SK-N-SH treated with all-trans-retinoic acid at 6 μM for 48 hours (cell line): ENCODE results near the gene CCDC172.

ENCODE experiments used
- ATAC-seq: fragments of 200-7000 bp; cut with Tn5 transposase; 3 replicates; pipeline ENCODE4 v1.9.1; 2020; ENCODE audit warnings: mild to moderate bottlenecking, moderate library complexity
- ARNTL ChIP-seq: fragments of 450-650 bp; formaldehyde crosslinking; IDR thresholded peaks from 2 replicates; pipeline ENCODE4 v1.5.0; 2020; ENCODE audit warnings: low read depth, mild to moderate bottlenecking, moderate library complexity, borderline replicate concordance
- BACH2 ChIP-seq: fragments of 250-450 bp; sonication (Bioruptor Pico); IDR thresholded peaks from 2 replicates; pipeline ENCODE4 v1.9.0; 2021; ENCODE audit warnings: mild to moderate bottlenecking, borderline replicate concordance
- CREB5 ChIP-seq: fragments of 250-450 bp; sonication (Bioruptor Pico); IDR thresholded peaks from 2 replicates; pipeline ENCODE4 v1.5.1; 2020; ENCODE audit warnings: low read depth, mild to moderate bottlenecking, moderate library complexity
- CSDC2 ChIP-seq: fragments of 250-450 bp; sonication (Bioruptor Pico); IDR thresholded peaks from 2 replicates; pipeline ENCODE4 v1.5.0; 2020; ENCODE audit warnings: mild to moderate bottlenecking, moderate library complexity
- CSRNP3 ChIP-seq: fragments of 250-450 bp; sonication (Bioruptor Pico); IDR thresholded peaks from 2 replicates; pipeline ENCODE4 v1.5.1; 2021; ENCODE audit warnings: mild to moderate bottlenecking, moderate library complexity
- ESRRG ChIP-seq: fragments of 250-450 bp; sonication (Bioruptor Pico); IDR thresholded peaks from 2 replicates; pipeline ENCODE4 v1.6.1; 2021; ENCODE audit warnings: mild to moderate bottlenecking
- GLIS3 ChIP-seq: fragments of 250-450 bp; sonication (Bioruptor Pico); IDR thresholded peaks from 2 replicates; pipeline ENCODE4 v1.5.0; 2020; ENCODE audit warnings: mild to moderate bottlenecking, moderate library complexity
- ISL1 ChIP-seq: fragments of 250-450 bp; sonication (Bioruptor Pico); IDR thresholded peaks from 2 replicates; pipeline ENCODE4 v2.1.2; 2022; ENCODE audit warnings: mild to moderate bottlenecking, moderate library complexity
- OSR1 ChIP-seq: fragments of 250-450 bp; sonication (Bioruptor Pico); IDR thresholded peaks from 2 replicates; pipeline ENCODE4 v1.8.0; 2022; ENCODE audit warnings: moderate library complexity, mild to moderate bottlenecking, inconsistent platforms
- PATZ1 ChIP-seq: fragments of 250-450 bp; sonication (Bioruptor Pico); IDR thresholded peaks from 2 replicates; pipeline ENCODE4 v1.8.0; 2020; ENCODE audit warnings: mild to moderate bottlenecking, moderate library complexity, borderline replicate concordance
- PPARA ChIP-seq: fragments of 250-450 bp; sonication (Bioruptor Pico); IDR thresholded peaks from 2 replicates; pipeline ENCODE4 v1.5.0; 2020; ENCODE audit warnings: mild to moderate bottlenecking, borderline replicate concordance
- RARB ChIP-seq: fragments of 250-450 bp; sonication (Bioruptor Pico); IDR thresholded peaks from 2 replicates; pipeline ENCODE4 v1.8.0; 2021; ENCODE audit warnings: mild to moderate bottlenecking, moderate library complexity
- SNAI2 ChIP-seq: fragments of 250-450 bp; sonication (Bioruptor Pico); IDR thresholded peaks from 2 replicates; pipeline ENCODE4 v1.5.0; 2020; ENCODE audit warnings: mild to moderate bottlenecking, moderate library complexity
- TCF4 ChIP-seq: fragments of 250-450 bp; sonication (Bioruptor Pico); IDR thresholded peaks from 2 replicates; pipeline ENCODE4 v1.8.0; 2021; ENCODE audit warnings: mild to moderate bottlenecking, moderate library complexity, borderline replicate concordance
- TOX ChIP-seq: fragments of 250-450 bp; sonication (Bioruptor Pico); IDR thresholded peaks from 2 replicates; pipeline ENCODE4 v1.8.0; 2021; ENCODE audit warnings: mild to moderate bottlenecking, moderate library complexity, borderline replicate concordance
- TSHZ2 ChIP-seq: fragments of 250-450 bp; sonication (Bioruptor Pico); IDR thresholded peaks from 2 replicates; pipeline ENCODE4 v1.5.0; 2020; ENCODE audit warnings: mild to moderate bottlenecking, moderate library complexity
- ZC3H10 ChIP-seq: fragments of 250-450 bp; sonication (Bioruptor Pico); IDR thresholded peaks from 2 replicates; pipeline ENCODE4 v1.5.1; 2021; ENCODE audit warnings: mild to moderate bottlenecking, moderate library complexity
- ZFP3 ChIP-seq: fragments of 250-450 bp; sonication (Bioruptor Pico); IDR thresholded peaks from 2 replicates; pipeline ENCODE4 v1.5.0; 2020; ENCODE audit warnings: mild to moderate bottlenecking, moderate library complexity
- ZFP30 ChIP-seq: fragments of 450-650 bp; formaldehyde crosslinking; IDR thresholded peaks from 2 replicates; pipeline ENCODE4 v1.5.0; 2022; ENCODE audit warnings: mild to moderate bottlenecking, moderate library complexity
- ZNF565 ChIP-seq: fragments of 450-650 bp; formaldehyde crosslinking; conservative IDR thresholded peaks from 2 replicates; pipeline ENCODE4 v1.5.0; 2020; ENCODE audit warnings: low read depth, mild to moderate bottlenecking, moderate library complexity
- ZNF70 ChIP-seq: fragments of 450-650 bp; formaldehyde crosslinking; IDR thresholded peaks from 2 replicates; pipeline ENCODE4 v1.5.0; 2020; ENCODE audit warnings: mild to moderate bottlenecking, moderate library complexity
- ZNF8 ChIP-seq: fragments of 450-650 bp; formaldehyde crosslinking; IDR thresholded peaks from 2 replicates; pipeline ENCODE4 v1.5.0; 2020; ENCODE audit warnings: mild to moderate bottlenecking, moderate library complexity

The CCDC172 gene

GRCh38 chr10:116331815-116332214, 7.6 kb downstream of the CCDC172 start:
- ATAC-seq = no peak
- TF ChIP-seq CSRNP3 (CRISPR knock-in tag) (no peak), OSR1 (CRISPR knock-in tag) (no peak), ZNF8 (CRISPR knock-in tag) (no peak), TOX (CRISPR knock-in tag) (no peak), ISL1 (CRISPR knock-in tag) (no peak), ESRRG (CRISPR knock-in tag) (no peak), CREB5 (CRISPR knock-in tag) (no peak), SNAI2 (CRISPR knock-in tag) (no peak), CSDC2 (CRISPR knock-in tag) (no peak), ZFP3 (CRISPR knock-in tag) (no peak), RARB (CRISPR knock-in tag) (no peak), ZFP30 (CRISPR knock-in tag) (no peak), ARNTL (no peak), GLIS3 (CRISPR knock-in tag) (no peak), BACH2 (CRISPR knock-in tag) (no peak), ZNF565 (CRISPR knock-in tag) (no peak), TCF4 (no peak), ZNF70 (CRISPR knock-in tag) (no peak)

- ATAC-seq = no peak
- no peak for TF ChIP-seq PPARA
- no peak for TF ChIP-seq ISL1 (CRISPR knock-in tag)
- no peak for TF ChIP-seq ZC3H10 (CRISPR knock-in tag)
- TF ChIP-seq ZNF70 (CRISPR knock-in tag) = no peak
- no peak for TF ChIP-seq ARNTL
- no peak for TF ChIP-seq ESRRG (CRISPR knock-in tag)
- no peak for TF ChIP-seq CSDC2 (CRISPR knock-in tag)
- no peak for TF ChIP-seq CSRNP3 (CRISPR knock-in tag)
- TF ChIP-seq ZNF8 (CRISPR knock-in tag) = no peak
- TF ChIP-seq ZFP3 (CRISPR knock-in tag) = no peak
- no peak for TF ChIP-seq ZNF565 (CRISPR knock-in tag)
- TF ChIP-seq TOX (CRISPR knock-in tag) = no peak
- no peak for TF ChIP-seq TCF4
- no peak for TF ChIP-seq PATZ1 (CRISPR knock-in tag)
- no peak for TF ChIP-seq RARB (CRISPR knock-in tag)
Observed at GRCh38 chr10:116336866-116337265, 12.6 kb downstream of the CCDC172 start.

GRCh38 chr10:116352125-116352524, 27.9 kb downstream of the CCDC172 start:
- no peak for ATAC-seq
- no peak for TF ChIP-seq CSRNP3 (CRISPR knock-in tag)
- no peak for TF ChIP-seq ZC3H10 (CRISPR knock-in tag)
- TF ChIP-seq ZFP30 (CRISPR knock-in tag) = no peak
- TF ChIP-seq OSR1 (CRISPR knock-in tag) = no peak
- no peak for TF ChIP-seq GLIS3 (CRISPR knock-in tag)
- no peak for TF ChIP-seq ESRRG (CRISPR knock-in tag)
- TF ChIP-seq RARB (CRISPR knock-in tag) = no peak
- no peak for TF ChIP-seq PATZ1 (CRISPR knock-in tag)
- TF ChIP-seq ISL1 (CRISPR knock-in tag) = no peak
- TF ChIP-seq ZNF565 (CRISPR knock-in tag) = no peak
- no peak for TF ChIP-seq ZFP3 (CRISPR knock-in tag)
- no peak for TF ChIP-seq SNAI2 (CRISPR knock-in tag)
- TF ChIP-seq TSHZ2 (CRISPR knock-in tag) = no peak
- TF ChIP-seq ZNF8 (CRISPR knock-in tag) = no peak
- no peak for TF ChIP-seq CSDC2 (CRISPR knock-in tag)
